ENCODE measurements around the gene PPP2R5C.
"Not testable (repeated sequence)": the region's sequence is repeated elsewhere in the genome, so short reads cannot be mapped to it uniquely, and the experiment has no call there.

PPP2R5C gene

DNA sequence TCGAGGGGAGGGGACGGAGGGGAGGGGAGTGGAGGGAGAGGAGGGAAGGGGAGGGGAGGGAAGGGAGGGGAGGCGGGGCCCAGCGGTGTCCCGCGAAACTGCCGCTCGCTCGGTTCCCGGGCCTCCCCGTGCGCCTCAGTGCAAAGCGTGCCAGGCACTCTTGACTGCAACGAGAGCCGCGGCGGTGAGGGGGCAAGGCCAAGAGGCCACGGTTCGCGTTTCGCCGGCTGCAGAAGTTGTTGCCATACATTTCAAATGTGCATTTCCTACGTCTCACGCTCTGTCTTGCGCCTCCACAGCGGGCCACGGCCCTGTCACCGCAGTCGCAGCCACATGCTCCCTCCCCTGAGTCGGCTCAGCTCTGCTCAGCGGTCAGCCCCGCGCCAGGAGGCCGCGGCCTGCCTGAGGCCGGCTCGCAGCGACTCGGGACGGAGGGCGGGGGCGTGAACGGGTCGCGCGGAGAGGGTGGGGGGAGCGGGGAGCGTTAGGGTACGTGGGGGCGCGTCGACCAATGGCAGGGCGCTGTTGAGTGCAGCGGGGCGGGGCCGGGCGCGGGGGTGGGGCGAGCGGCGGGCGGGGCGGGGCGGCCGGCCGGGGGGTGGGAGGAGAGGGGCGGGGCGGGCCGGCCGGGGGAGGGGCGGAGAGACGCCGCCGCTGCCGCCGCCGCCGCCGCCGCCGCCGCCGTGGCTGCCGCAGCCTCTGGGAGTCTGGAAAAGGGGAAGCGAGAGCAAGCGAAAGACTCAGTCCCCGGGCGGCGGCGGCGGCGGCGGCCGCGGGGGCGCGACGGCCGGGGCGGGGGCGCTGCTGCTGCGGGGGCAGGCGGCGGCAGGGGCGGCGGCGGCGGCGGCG lies at the start of gene PPP2R5C:
PPP2R5C (plus strand) TSS at position 678 of the 849 bp plus-strand sequence. CDS start 185 bp downstream, outside the sequence.
- peak; percentile 89 for DNase-seq (ENCODE audit: low spot score)

DNA sequence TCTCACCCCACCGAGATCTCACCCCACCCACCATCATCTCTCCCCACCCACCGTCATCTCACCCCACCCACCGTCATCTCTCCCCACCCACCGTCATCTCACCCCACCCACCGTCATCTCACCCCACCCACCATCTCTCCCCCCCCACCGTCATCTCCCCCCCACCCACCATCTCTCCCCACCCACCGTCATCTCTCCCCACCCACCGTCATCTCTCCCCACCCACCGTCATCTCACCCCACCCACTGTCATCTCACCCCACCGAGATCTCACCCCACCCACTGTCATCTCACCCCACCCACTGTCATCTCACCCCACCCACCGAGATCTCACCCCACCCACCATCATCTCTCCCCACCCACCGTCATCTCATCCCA lies 49.7 kb upstream of the PPP2R5C start:
- DNase-seq (ENCODE audit: low spot score): not testable (repeated sequence)

DNA sequence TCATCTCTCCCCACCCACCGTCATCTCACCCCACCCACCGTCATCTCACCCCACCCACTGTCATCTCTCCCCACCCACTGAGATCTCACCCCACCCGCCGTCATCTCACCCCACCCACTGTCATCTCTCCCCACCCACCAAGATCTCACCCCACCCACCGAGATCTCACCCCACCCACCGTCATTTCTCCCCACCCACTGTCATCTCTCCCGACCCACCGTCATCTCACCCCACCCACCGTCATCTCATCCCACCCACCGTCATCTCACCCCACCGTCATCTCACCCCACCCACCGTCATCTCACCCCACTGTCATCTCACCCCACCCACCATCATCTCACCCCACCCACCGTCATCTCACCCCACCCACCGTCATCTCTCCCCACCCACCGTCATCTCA lies 49.2 kb upstream of the PPP2R5C start:
- not testable (repeated sequence) for DNase-seq (ENCODE audit: low spot score)

DNA sequence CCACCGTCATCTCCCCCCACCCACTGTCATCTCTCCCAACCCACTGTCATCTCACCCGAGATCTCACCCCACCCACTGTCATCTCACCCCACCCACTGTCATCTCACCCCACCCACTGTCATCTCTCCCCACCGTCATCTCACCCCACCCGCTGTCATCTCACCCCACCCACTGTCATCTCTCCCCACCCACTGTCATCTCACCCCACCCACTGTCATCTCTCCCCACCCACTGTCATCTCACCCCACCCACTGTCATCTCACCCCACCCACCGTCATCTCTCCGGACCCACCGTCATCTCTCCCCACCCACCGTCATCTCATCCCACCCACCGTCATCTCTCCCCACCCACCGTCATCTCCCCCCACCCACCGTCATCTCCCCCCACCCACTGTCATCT lies 48.4 kb upstream of the PPP2R5C start:
- not testable (repeated sequence) for DNase-seq (ENCODE audit: low spot score)

DNA sequence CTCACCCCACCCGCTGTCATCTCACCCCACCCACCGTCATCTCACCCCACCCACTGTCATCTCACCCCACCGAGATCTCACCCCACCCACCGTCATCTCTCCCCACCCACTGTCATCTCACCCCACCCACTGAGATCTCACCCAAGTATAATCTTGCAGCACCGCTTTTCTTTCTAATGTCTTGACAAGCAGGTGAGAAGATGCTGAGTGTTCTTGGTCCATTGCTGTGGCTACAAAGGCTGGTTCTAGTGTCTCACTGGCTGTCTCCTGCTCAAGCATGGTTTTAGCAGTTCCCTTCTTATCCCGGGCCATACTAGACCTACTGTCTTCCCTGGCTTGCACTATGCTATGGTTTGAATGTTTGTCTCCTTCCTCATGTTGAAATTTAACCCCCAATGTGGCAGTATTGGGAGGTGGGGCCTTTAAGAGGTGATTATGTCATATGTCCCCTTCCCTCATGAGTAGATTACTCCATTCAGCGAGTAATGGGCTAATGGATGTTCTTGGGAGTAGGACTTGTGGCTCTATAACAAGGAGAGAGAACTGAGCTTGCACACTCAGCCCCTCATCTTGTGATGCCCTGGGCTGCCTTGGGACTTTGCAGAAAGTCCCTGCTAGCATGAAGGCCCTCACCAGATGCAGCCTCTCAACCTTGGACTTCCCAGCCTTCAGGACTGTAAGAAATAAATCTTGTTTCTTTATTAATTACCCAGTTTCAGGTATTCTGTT lies 47.7 kb upstream of the PPP2R5C start:
- DNase-seq (ENCODE audit: low spot score): no peak

DNA sequence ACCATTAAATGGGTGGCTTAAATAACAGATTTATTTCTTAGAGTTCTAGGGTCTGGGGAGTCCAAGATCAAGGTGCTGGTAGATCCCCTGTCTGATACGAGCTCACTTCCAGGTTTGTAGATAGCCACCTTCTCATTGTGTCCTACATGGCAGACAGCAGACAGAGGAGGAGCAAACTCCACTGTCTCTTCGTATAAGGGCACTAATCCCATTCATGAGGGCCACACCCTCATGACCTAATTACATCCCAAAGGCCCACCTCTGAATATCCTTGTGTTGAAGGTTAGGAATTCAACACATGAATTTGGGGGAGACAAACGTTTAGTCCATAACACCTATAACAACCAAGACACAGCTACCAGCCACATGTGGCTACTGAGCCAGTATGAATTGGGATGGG lies 47.1 kb upstream of the PPP2R5C start:
- no peak for DNase-seq (ENCODE audit: low spot score)

DNA sequence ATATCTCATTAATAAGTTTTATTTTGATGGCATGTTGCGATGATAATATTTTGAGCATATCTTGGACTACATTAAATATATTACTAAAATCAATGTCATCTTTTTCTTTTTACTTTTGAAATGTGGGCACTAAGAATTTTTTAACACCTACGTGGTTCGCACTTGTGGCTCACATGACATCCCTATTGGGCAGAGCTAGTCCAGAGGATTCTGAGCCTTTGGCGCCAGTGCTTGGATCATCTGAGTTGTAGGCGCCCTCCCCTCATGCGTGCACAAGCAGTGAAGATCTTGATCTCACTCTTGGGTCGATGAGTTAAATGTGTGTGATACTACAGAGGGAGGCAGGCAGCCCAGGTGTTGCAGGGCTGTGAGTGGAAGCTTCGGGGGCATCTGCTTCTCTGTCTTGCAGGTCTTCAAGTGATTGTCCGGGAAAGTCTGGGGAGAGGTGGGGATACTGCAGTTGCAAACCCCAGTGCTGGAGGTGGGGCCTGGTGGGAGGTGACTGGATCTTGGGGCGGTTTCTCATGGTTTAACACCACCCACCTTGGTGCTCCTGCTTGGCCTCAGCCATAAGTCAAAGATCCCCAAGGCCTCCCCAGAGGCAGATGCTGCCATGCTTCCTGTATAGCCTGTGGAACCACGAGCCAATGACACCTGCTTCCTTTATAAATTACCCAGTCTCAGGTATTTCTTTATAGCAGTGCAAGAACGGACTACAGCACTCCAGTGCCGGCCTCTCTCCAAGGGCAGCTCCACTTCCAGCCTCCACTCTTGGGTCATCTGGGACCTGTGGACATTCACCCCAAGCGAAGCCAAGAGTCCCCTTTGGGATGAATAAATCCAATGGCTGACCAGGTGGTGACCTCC lies 46.1 kb upstream of the PPP2R5C start:
- DNase-seq (ENCODE audit: low spot score): no peak

DNA sequence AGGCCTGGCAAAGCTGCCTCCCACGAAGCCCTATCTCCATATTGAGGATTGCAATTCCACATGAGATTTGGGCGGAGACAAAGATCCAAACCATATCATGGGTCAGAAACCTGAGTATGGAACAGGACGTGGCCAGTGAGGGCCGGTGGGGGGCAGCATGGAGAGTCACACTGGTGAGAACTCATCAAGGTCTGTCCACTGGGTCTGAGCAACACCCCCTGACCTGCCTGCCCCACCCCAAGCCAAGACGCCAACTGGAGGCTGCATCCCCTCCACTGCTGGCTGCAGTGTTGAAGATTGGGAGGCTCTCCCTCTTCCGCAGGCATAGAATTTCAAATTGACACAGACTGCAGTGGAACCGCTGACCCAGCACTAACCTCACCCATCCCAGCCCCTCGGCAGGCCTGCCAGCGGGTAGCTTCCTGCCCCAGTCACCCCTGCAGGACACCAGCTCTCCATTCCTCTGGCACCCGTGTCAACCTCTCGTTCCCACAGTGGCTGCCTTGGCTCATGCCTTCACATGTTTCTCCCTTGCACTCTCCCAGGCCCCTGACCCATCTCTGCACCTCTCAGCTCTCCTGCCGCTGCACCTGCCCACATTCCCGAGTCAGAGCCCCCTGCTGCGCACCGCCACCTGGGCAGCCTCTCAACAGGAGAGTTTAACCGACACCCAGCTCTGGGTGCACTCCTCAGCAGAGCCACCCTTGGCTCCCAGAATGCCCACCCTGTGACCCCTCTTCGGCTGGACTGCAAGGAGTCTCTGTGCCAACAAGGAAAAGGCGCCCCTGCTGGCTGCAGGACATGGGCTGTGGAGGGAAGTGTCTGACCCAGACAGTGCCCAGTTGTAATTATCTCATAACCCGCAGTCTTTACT lies 45.2 kb upstream of the PPP2R5C start:
- no peak for DNase-seq (ENCODE audit: low spot score)

DNA sequence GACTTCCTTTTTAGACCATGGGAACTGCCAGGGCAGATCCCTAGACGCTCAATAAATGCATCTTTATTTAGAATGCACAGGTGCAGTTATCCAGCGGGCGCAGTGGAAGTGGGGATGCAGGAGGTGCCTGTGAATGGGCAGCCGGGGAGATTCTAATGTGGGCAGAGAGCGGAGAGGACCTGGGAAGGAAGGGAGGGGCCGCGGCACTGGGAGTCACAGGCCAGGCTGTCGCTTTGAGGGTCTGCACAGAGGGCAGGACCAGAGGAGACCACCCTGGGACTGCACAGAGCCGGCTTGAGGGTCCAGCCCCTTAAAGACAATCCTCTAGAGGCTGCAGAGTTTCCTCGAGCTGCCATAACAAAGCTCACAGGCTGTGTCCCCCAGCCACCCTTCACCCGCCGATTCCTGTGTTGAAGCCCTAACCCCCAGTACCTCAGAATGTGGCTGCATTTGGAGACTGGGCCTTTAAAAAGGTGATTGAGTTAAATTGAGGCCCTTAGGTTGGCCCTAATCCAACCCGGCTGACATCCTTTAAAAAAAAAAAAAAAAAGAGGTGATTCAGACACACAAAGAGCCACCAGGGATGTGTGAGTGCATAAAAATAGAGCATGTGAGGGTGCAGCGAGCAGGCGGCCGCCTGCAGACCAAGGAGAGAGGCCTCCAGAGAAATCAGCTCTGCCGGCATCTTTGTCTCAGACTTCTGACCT lies 44.4 kb upstream of the PPP2R5C start:
- DNase-seq (ENCODE audit: low spot score): no peak

DNA sequence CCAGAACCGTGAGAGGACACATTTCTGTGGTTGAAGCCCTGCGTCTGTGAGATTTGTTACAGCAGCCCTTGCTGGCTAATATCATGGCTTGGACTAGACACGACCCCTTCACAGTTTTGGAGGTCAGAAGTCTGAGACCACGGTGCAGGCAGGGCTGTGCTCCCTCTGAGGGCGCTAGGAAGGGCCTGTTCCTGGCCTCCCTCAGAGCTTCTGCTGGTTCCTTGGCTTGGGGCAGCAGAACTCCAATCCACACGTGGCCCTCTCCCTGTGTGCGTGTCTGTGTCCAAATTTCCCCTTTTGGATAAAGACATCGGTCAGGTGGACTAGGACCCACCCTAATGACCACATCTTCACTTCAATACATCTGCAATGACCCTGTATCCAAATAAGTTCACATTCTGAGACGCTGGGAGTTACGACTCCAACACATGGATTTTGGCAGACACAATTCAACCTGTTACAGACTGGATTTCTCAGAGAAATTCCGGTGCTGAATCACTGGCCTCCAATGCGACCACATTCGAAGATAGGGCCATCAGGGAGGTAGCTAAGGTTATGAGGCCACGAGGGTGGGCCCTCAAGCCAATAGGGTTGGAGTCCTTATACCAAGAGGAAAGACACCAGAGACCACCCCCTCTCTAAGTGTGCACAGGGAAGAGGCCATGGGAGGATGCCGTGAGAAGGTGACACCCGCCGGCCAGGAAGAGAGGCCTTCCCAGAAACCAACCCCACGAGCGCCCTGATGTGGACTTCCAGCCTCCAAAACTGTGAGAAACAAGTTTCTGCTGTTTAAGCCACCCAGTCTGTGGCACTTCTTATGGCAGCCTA lies 43.6 kb upstream of the PPP2R5C start:
- no peak for DNase-seq (ENCODE audit: low spot score)

DNA sequence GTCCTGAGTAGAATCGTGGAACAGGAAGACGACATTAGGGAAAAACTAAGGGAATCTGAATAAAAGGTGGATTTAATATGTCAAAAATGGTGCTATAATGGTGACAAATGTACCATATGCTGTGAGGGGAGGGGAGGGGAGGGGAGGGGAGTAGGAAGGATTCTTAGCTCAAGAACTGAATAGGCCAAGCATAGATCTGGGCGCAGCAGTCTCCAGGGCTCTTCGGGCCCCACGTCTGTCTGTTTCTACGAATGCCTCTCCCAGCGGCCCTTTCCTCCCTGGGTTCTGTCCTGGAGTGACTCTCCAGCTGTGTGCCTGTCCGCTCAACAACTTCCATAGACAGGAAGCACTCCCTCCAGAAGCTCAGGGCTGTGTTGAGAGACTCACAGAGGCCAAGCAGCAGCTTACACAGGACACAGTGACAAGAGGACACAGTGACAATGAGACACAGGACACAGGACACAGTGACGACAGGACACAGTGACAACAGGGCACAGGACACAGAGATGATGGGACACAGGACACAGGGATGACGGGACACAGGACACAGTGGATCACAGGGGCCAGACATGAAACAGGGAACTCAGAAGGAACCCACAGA lies 42.4 kb upstream of the PPP2R5C start:
- no peak for DNase-seq (ENCODE audit: low spot score)

DNA sequence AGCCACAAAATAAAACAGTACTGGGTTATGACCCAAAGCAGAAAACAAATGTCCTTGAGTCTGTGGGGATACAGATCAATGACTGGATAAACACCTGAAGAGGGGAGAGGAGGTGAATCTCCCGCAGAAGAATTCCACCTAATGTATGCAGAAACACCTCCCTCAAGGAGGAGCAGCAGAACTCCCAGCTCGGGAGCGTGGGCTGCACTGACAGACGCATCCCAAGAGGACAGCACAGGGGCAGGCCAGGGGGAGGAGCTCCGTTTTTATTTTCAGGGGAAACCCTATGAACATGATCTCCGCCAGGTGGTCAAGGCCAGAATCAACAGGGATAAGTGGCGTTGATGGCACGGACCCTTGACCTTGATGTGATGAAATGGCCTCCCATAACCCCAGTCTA lies 41.8 kb upstream of the PPP2R5C start:
- no peak for DNase-seq (ENCODE audit: low spot score)

DNA sequence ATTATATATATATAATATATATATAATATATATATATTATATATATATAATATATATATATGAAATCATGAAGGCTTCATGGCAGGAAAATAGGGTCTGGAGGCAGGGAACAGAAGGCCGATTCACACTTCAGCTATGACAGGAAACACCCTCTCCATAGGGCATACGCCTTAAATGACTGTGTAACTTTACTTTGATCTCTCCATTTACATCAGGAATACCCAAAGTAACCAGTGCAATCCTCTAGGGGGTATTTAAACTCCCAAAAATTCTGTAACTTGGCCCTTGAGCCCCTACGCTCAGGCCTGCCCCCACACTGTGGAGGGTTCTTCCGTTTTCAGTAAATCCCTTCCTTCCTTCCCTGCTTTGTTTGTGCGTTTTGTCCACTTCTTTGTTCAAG lies 40.4 kb upstream of the PPP2R5C start:
- DNase-seq (ENCODE audit: low spot score): no peak

DNA sequence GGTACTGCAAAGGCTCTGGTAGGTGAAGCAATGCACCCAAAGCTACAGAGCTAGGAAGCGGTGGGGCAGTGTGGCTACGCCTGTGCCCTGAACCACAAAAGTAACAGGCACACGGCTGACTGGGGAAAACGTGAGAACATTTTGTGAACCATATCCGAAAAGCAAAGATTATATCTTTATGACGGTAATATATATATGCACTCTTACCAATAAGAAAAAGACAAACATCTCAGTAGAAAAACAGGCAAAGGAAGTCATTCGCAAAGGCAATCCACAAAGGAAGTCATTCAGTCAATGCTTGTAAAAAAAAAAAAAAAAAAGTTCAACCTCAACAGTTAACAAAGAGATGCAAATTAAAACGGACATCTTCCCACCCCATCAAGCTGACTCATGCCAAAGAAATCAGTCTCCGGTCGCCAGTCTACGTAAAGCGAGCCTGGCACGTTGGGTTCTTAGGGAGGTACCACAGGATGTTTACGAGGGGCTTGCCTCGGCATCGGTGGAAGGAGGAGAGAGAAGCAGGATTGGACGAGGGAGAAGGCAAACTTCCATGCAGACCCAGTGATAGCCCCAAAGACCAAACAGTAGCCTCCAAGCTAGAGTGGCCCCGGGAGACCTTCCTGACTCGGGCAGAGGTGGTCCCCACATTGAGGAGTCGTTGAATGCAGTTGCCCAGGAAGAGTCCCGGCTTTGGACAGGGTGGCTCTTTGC lies 39.4 kb upstream of the PPP2R5C start:
- peak; percentile 85 for DNase-seq (ENCODE audit: low spot score)

DNA sequence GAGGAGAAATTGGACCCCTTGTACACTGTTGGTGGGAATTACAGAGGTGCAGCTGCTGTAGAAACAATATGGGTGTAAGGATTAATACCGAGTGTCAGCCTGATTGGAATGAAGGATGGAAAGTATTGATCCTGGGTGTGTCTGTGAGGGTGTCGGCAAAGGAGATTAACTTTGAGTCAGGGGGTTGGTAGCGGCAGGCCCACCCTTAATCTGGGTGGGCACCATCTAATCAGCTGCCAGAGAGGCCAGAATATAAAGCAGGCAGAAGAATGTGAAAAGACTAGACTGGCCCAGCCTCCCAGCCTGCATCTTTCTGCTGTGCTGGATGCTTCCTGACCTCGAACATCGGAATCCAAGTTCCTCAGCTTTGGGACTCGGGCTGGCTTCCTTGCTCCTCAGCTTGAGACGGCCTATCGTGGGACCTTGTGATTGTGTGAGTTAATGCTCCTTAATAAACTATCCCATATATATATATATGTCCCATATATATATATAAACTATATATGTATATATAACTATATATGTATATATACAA lies 38.4 kb upstream of the PPP2R5C start:
- DNase-seq (ENCODE audit: low spot score): no peak

DNA sequence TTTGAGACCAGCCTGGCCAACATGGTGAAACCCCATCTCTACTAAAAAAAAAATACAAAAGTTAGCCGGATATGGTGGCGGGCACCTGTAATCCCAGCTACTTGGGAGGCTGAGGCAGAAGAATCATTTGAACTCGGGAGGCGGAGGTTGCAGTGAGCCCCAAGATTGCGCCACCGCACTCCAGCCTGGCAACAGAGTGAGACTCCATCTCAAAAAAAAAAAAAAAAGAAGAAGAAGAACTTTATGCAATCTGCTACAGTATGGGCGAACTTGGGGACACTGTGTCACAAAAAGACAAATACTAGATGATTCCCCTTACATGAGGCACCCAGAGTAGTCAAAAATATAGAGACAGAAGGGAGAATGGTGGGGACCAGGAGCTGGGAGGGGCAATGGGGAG lies 35.9 kb upstream of the PPP2R5C start:
- not testable (repeated sequence) for DNase-seq (ENCODE audit: low spot score)

DNA sequence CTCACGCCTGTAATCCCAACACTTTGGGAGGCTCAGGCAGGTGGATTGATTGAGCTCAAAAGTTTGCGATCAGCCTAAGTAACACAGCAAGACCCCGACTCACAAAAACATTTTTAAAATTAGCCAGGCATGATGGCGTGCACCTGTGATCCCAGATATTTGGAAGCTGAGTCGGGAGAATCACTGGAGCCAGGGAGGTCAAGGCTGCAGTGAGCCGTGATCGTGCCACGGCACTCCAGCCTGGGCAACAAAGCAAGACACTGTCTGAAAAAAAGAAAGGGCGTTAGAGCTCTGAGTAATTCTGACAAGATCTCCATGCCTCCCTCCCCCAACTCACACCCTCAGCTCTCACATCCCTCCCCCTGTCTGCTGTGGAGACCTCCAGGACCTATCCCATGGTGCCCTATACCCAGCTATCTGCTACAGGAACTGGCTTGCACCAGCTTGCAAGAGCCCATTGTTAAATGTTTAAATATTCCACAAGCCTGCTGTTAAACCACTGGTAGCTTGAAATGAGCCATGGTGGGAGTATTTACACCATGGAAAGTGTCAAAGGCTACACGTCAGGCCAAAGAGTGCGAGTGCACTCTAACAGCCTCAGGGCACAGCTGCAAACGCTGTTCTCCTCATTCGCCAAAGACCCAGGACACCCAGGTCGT lies 35.1 kb upstream of the PPP2R5C start:
- no peak for DNase-seq (ENCODE audit: low spot score)

DNA sequence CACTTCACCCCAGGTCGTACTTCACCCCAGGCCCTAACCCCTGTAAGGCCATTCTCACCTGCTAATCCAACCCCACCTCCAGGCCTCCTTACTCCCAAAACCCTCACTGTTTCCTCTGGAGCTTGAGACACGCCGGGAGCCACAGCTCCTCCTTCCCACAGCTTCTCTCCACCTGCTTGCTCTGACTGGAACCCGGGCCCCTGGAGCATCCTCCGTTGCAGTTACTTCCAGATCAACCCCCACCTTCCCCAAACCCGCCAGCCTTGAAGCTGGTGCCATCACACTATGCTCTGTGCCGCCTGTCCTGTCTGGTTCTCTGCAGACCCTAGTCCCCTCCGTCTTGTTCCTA lies 34.6 kb upstream of the PPP2R5C start:
- DNase-seq (ENCODE audit: low spot score): no peak
